Nucleus accumbens (tissue), 56 donors: Measurements from ENCODE around the gene GUK1.
"Not testable (repeated sequence)": the region's sequence is repeated elsewhere in the genome, so short reads cannot be mapped to it uniquely, and the experiment has no call there.

Experiments
- DNase-seq, 56 donors: peaks; one replicate each; lab custom pipeline; 2025; lab: John Stamatoyannopoulos, UW

Gene GUK1

GRCh38 chr1:228102791-228103620, 37.1 kb upstream of the GUK1 start, which contains the start of gene C1orf35:
TSS of gene C1orf35 (minus strand) at chr1:228103325. CDS start at chr1:228103227, 98 bp downstream.
- DNase-seq, result peak in 55 of 56 donors; percentile 31 to 94 (median 83)

- no peak for DNase-seq
These were observed 35.4 kb upstream of the GUK1 start for GRCh38 chr1:228104526-228105269.

GRCh38 chr1:228105270-228105995, 34.6 kb upstream of the GUK1 start:
- no peak for DNase-seq

- DNase-seq, result no peak
These were observed 33.9 kb upstream of the GUK1 start for GRCh38 chr1:228105996-228106799.

- no peak for DNase-seq
These were observed 33.4 kb upstream of the GUK1 start for GRCh38 chr1:228106800-228107054.

GRCh38 chr1:228107636-228108035, 32.4 kb upstream of the GUK1 start:
- no peak for DNase-seq

- no peak for DNase-seq
These were observed 31.9 kb upstream of the GUK1 start for GRCh38 chr1:228108055-228108690.

GRCh38 chr1:228108742-228109072, 31.4 kb upstream of the GUK1 start:
- DNase-seq, result no peak

- DNase-seq, result peak; percentile 82 to 100 (median 98)
These were observed 30.8 kb upstream of the GUK1 start, which contains the start of gene MRPL55 for GRCh38 chr1:228109073-228109961. TSS of gene MRPL55 (minus strand) at chr1:228109299. CDS start at chr1:228108260, 1,039 bp downstream.

- DNase-seq, result peak in 1 of 56 donors; percentile 31
These were observed 30.1 kb upstream of the GUK1 start for GRCh38 chr1:228109962-228110488.

- no peak for DNase-seq
These were observed 29.5 kb upstream of the GUK1 start for GRCh38 chr1:228110556-228110955.

GRCh38 chr1:228111315-228111714, 28.8 kb upstream of the GUK1 start:
- not testable (repeated sequence) for DNase-seq

- DNase-seq, result no peak
These were observed 27.9 kb upstream of the GUK1 start for GRCh38 chr1:228112167-228112566.

- no peak for DNase-seq
These were observed 27.5 kb upstream of the GUK1 start for GRCh38 chr1:228112617-228113016.

- DNase-seq, result no peak
These were observed 25.3 kb upstream of the GUK1 start for GRCh38 chr1:228114827-228115226.

- DNase-seq, result no peak
These were observed 22.7 kb upstream of the GUK1 start for GRCh38 chr1:228117335-228117734.

- no peak for DNase-seq
These were observed 22.0 kb upstream of the GUK1 start for GRCh38 chr1:228118040-228118439.

GRCh38 chr1:228120351-228120750, 19.7 kb upstream of the GUK1 start:
- no peak for DNase-seq
